Neural progenitor cell (in vitro differentiated cells): ENCODE measurements around the gene TMEM51.

Source experiments
- EZH2 ChIP-seq: fragments of 200-600 bp; sonication (generic); IDR thresholded peaks from 2 replicates; pipeline ENCODE4 v1.6.1; 2017; ENCODE audit warnings: antibody characterized with exemption, mild to moderate bottlenecking, moderate library complexity
- TF ChIP-seq, protein P1 (sequence below): fragments of 200-600 bp; sonication (generic); IDR thresholded peaks from 2 replicates; pipeline ENCODE4 v1.5.1; 2017; ENCODE audit warnings: antibody characterized with exemption, mild to moderate bottlenecking

GRCh38 chr1:15141935-15142539, 11.5 kb upstream of the TMEM51 start:
- TF ChIP-seq, protein P1, sequence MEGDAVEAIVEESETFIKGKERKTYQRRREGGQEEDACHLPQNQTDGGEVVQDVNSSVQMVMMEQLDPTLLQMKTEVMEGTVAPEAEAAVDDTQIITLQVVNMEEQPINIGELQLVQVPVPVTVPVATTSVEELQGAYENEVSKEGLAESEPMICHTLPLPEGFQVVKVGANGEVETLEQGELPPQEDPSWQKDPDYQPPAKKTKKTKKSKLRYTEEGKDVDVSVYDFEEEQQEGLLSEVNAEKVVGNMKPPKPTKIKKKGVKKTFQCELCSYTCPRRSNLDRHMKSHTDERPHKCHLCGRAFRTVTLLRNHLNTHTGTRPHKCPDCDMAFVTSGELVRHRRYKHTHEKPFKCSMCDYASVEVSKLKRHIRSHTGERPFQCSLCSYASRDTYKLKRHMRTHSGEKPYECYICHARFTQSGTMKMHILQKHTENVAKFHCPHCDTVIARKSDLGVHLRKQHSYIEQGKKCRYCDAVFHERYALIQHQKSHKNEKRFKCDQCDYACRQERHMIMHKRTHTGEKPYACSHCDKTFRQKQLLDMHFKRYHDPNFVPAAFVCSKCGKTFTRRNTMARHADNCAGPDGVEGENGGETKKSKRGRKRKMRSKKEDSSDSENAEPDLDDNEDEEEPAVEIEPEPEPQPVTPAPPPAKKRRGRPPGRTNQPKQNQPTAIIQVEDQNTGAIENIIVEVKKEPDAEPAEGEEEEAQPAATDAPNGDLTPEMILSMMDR = no peak
- no peak for TF ChIP-seq EZH2
